OCI-LY7 (cell line): ENCODE data around the gene SCAMP2.

ENCODE experiments used
- EZH2phosphoT487 ChIP-seq: fragments of 200-600 bp; sonication (generic); IDR thresholded peaks from 2 replicates; pipeline ENCODE4 v1.6.1; 2018; ENCODE audit warnings: low read depth, borderline replicate concordance, mild to moderate bottlenecking, mixed run types, antibody characterized with exemption, low read length, moderate library complexity, mixed read lengths
- TF ChIP-seq, protein P1 (sequence below): fragments of 200-600 bp; sonication (generic); conservative IDR thresholded peaks from 2 replicates; pipeline ENCODE4 v1.5.1; 2014; ENCODE audit warnings: mild to moderate bottlenecking, antibody characterized with exemption, low read length, moderate library complexity, mixed read lengths

GRCh38 chr15:74807282-74807681 is 65.9 kb downstream of the SCAMP2 start:
- TF ChIP-seq, protein P1, sequence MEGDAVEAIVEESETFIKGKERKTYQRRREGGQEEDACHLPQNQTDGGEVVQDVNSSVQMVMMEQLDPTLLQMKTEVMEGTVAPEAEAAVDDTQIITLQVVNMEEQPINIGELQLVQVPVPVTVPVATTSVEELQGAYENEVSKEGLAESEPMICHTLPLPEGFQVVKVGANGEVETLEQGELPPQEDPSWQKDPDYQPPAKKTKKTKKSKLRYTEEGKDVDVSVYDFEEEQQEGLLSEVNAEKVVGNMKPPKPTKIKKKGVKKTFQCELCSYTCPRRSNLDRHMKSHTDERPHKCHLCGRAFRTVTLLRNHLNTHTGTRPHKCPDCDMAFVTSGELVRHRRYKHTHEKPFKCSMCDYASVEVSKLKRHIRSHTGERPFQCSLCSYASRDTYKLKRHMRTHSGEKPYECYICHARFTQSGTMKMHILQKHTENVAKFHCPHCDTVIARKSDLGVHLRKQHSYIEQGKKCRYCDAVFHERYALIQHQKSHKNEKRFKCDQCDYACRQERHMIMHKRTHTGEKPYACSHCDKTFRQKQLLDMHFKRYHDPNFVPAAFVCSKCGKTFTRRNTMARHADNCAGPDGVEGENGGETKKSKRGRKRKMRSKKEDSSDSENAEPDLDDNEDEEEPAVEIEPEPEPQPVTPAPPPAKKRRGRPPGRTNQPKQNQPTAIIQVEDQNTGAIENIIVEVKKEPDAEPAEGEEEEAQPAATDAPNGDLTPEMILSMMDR = no peak
- TF ChIP-seq EZH2phosphoT487 = no peak
